HEK293 (cell line): ENCODE data around the gene RNF11.

Experiments
- CTCF ChIA-PET: fragments of 350-600 bp; formaldehyde crosslinking; extraction: SDS; loops from one replicate; lab custom pipeline; 2021; ENCODE audit warnings: antibody characterized with exemption; lab: Yijun Ruan, JAX
- POLR2A ChIA-PET: fragments of 300-600 bp; formaldehyde crosslinking; extraction: SDS; loops from one replicate; lab custom pipeline; 2020; ENCODE audit warnings: antibody characterized with exemption, inconsistent platforms; lab: Yijun Ruan, JAX
- H3K27ac ChIP-seq: fragments of 200-500 bp; sonication (Bioruptor generic); 2 replicates; pipeline ENCODE4 v1.5.1; 2014; ENCODE audit warnings: low read depth, low read length, control low read depth, inconsistent platforms; ENCODE audit errors: extremely low read depth
- H3K36me3 ChIP-seq, 2 experiments: fragments of 200-500 bp in 1 of 2; sonication (Bioruptor generic) in 1 of 2; 1 replicate in 1 of 2; 2 replicates in 1 of 2; pipeline ENCODE4 v1.5.1; 2014 to 2017; ENCODE audit warnings: inconsistent platforms in 2 of 2, low read length in 2 of 2; ENCODE audit not compliant: control insufficient read depth in 2 of 2, insufficient read depth in 1 of 2
- H3K4me1 ChIP-seq: fragments of 200-500 bp; sonication (Bioruptor generic); 2 replicates; pipeline ENCODE4 v1.5.1; 2014; ENCODE audit warnings: mild to moderate bottlenecking, low read length, inconsistent platforms; ENCODE audit not compliant: control insufficient read depth, insufficient read depth
- H3K4me3 ChIP-seq: 2 replicates; pipeline ENCODE4 v1.5.1; 2011; ENCODE audit warnings: low read depth, mild to moderate bottlenecking, control low read depth, low read length, moderate library complexity
- H3K9me3 ChIP-seq: fragments of 200-500 bp; sonication (Bioruptor generic); 2 replicates; pipeline ENCODE4 v1.5.1; 2014; ENCODE audit warnings: low read depth, low read length, inconsistent platforms; ENCODE audit not compliant: control insufficient read depth, insufficient read depth
- BCL11B ChIP-seq: fragments of 450-650 bp; formaldehyde crosslinking; IDR thresholded peaks from 2 replicates; pipeline ENCODE4 v1.5.1; 2016; ENCODE audit warnings: low read depth, missing biosample characterization, missing genetic modification characterization
- EGR2 ChIP-seq: fragments of 450-650 bp; formaldehyde crosslinking; IDR thresholded peaks from 2 replicates; pipeline ENCODE4 v1.5.1; 2016; ENCODE audit warnings: low read depth, missing biosample characterization, missing genetic modification characterization
- FEZF1 ChIP-seq: fragments of 450-650 bp; formaldehyde crosslinking; IDR thresholded peaks from 2 replicates; pipeline ENCODE4 v1.5.1; 2016; ENCODE audit warnings: missing biosample characterization, missing genetic modification characterization
- GLIS2 ChIP-seq: fragments of 450-650 bp; formaldehyde crosslinking; IDR thresholded peaks from 2 replicates; pipeline ENCODE4 v1.5.1; 2016; ENCODE audit warnings: missing biosample characterization, missing genetic modification characterization
- IKZF3 ChIP-seq: fragments of 450-650 bp; IDR thresholded peaks from 2 replicates; pipeline ENCODE4 v1.5.0; 2018; ENCODE audit warnings: missing biosample characterization, mild to moderate bottlenecking, missing genetic modification characterization, moderate library complexity
- MZF1 ChIP-seq: fragments of 450-650 bp; formaldehyde crosslinking; IDR thresholded peaks from 2 replicates; pipeline ENCODE4 v1.5.1; 2017; ENCODE audit warnings: missing biosample characterization, missing genetic modification characterization, borderline replicate concordance
- PRDM1 ChIP-seq: fragments of 450-650 bp; formaldehyde crosslinking; IDR thresholded peaks from 2 replicates; pipeline ENCODE4; 2016; ENCODE audit warnings: missing biosample characterization, missing genetic modification characterization
- RBAK ChIP-seq: fragments of 450-650 bp; formaldehyde crosslinking; IDR thresholded peaks from 2 replicates; pipeline ENCODE4 v1.5.1; 2016; ENCODE audit warnings: missing biosample characterization, missing genetic modification characterization
- SP7 ChIP-seq: fragments of 450-650 bp; formaldehyde crosslinking; IDR thresholded peaks from 2 replicates; pipeline ENCODE4 v1.5.1; 2016; ENCODE audit warnings: missing biosample characterization, missing genetic modification characterization
- ZBTB48 ChIP-seq: fragments of 450-650 bp; formaldehyde crosslinking; IDR thresholded peaks from 2 replicates; pipeline ENCODE4 v1.5.1; 2016; ENCODE audit warnings: missing biosample characterization, missing genetic modification characterization
- ZBTB49 ChIP-seq: fragments of 450-650 bp; formaldehyde crosslinking; IDR thresholded peaks from 2 replicates; pipeline ENCODE4 v1.5.1; 2016; ENCODE audit warnings: missing biosample characterization, missing genetic modification characterization, low read depth
- ZBTB8A ChIP-seq: fragments of 450-650 bp; formaldehyde crosslinking; IDR thresholded peaks from 2 replicates; pipeline ENCODE4 v1.5.1; 2016; ENCODE audit warnings: missing biosample characterization, missing genetic modification characterization
- ZFP41 ChIP-seq: fragments of 450-650 bp; formaldehyde crosslinking; IDR thresholded peaks from 2 replicates; pipeline ENCODE4 v1.5.1; 2016; ENCODE audit warnings: missing biosample characterization, missing genetic modification characterization, borderline replicate concordance
- ZNF114 ChIP-seq: fragments of 450-650 bp; formaldehyde crosslinking; IDR thresholded peaks from 2 replicates; pipeline ENCODE4 v1.5.0; 2017; ENCODE audit warnings: missing biosample characterization, missing genetic modification characterization
- ZNF248 ChIP-seq: fragments of 450-650 bp; formaldehyde crosslinking; IDR thresholded peaks from 2 replicates; pipeline ENCODE4 v1.5.1; 2017; ENCODE audit warnings: missing biosample characterization, missing genetic modification characterization
- ZNF335 ChIP-seq: fragments of 450-650 bp; formaldehyde crosslinking; conservative IDR thresholded peaks from 2 replicates; pipeline ENCODE4 v1.5.1; 2016; ENCODE audit warnings: missing biosample characterization, missing genetic modification characterization
- ZNF426 ChIP-seq: fragments of 450-650 bp; formaldehyde crosslinking; IDR thresholded peaks from 2 replicates; pipeline ENCODE4 v1.5.1; 2017; ENCODE audit warnings: missing biosample characterization, missing genetic modification characterization, mild to moderate bottlenecking, inconsistent platforms, moderate library complexity
- ZNF521 ChIP-seq: fragments of 450-650 bp; formaldehyde crosslinking; IDR thresholded peaks from 2 replicates; pipeline ENCODE4 v1.5.1; 2017; ENCODE audit warnings: missing biosample characterization, mild to moderate bottlenecking, missing genetic modification characterization
- ZNF600 ChIP-seq: fragments of 450-650 bp; formaldehyde crosslinking; IDR thresholded peaks from 2 replicates; pipeline ENCODE4 v1.5.1; 2016; ENCODE audit warnings: missing biosample characterization, missing genetic modification characterization
- ZNF629 ChIP-seq: fragments of 450-650 bp; formaldehyde crosslinking; IDR thresholded peaks from 2 replicates; pipeline ENCODE4 v1.5.1; 2017; ENCODE audit warnings: missing biosample characterization, missing genetic modification characterization
- ZNF76 ChIP-seq: fragments of 450-650 bp; formaldehyde crosslinking; IDR thresholded peaks from 2 replicates; pipeline ENCODE4; 2016; ENCODE audit warnings: low read depth, missing biosample characterization, missing genetic modification characterization, borderline replicate concordance
- ZNF776 ChIP-seq: fragments of 450-650 bp; formaldehyde crosslinking; IDR thresholded peaks from 2 replicates; pipeline ENCODE4 v1.5.0; 2017; ENCODE audit warnings: missing biosample characterization, missing genetic modification characterization, borderline replicate concordance
- ZNF777 ChIP-seq: fragments of 450-650 bp; formaldehyde crosslinking; IDR thresholded peaks from 2 replicates; pipeline ENCODE4 v1.5.1; 2017; ENCODE audit warnings: missing biosample characterization, missing genetic modification characterization, borderline replicate concordance
- ZSCAN5A ChIP-seq: fragments of 450-650 bp; formaldehyde crosslinking; IDR thresholded peaks from 2 replicates; pipeline ENCODE4 v1.5.1; 2016; ENCODE audit warnings: missing biosample characterization, missing genetic modification characterization
- TF ChIP-seq, protein P1 (sequence below): sonication (generic); formaldehyde crosslinking; IDR thresholded peaks from 2 replicates; pipeline ENCODE4 v1.8.1; 2022; ENCODE audit warnings: mild to moderate bottlenecking, moderate library complexity, missing genetic modification reagents
- TF ChIP-seq, protein P2 (sequence below): fragments of 450-650 bp; formaldehyde crosslinking; IDR thresholded peaks from 2 replicates; pipeline ENCODE4 v1.5.1; 2017; ENCODE audit warnings: missing biosample characterization, missing genetic modification characterization
- TF ChIP-seq, protein P3 (sequence below): fragments of 450-650 bp; IDR thresholded peaks from 2 replicates; pipeline ENCODE4 v1.5.1; 2018; ENCODE audit warnings: missing biosample characterization, mild to moderate bottlenecking, missing genetic modification characterization

RNF11 gene

GRCh38 chr1:51238034-51238403 lies 1.9 kb downstream of the RNF11 start (continued):
- no peak for TF ChIP-seq ZNF248
- peak; percentile 55; the same call in 1 of the 2 replicates for TF ChIP-seq ZNF600
- TF ChIP-seq ZNF777 = no peak
- no peak for TF ChIP-seq ZNF521 (tag by site-specific recombination)
- TF ChIP-seq, protein P1, sequence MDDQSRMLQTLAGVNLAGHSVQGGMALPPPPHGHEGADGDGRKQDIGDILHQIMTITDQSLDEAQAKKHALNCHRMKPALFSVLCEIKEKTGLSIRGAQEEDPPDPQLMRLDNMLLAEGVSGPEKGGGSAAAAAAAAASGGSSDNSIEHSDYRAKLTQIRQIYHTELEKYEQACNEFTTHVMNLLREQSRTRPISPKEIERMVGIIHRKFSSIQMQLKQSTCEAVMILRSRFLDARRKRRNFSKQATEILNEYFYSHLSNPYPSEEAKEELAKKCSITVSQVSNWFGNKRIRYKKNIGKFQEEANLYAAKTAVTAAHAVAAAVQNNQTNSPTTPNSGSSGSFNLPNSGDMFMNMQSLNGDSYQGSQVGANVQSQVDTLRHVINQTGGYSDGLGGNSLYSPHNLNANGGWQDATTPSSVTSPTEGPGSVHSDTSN (CRISPR knock-in tag) = no peak
- TF ChIP-seq ZSCAN5A = no peak
- TF ChIP-seq ZNF426 = no peak
- TF ChIP-seq ZNF76 (tag by site-specific recombination) = peak; percentile 60; the same call in 1 of the 2 replicates
- no peak for TF ChIP-seq SP7
- TF ChIP-seq ZBTB49 (tag by site-specific recombination) = no peak
- no peak; the same call in 1 of the 2 replicates for TF ChIP-seq ZNF335 (tag by site-specific recombination)
- TF ChIP-seq IKZF3 (tag by site-specific recombination) = 0 out of 2 replicates have a peak, but pooled peaks have one; percentile 6
- TF ChIP-seq, all 188 proteins: peak for 8

DNA sequence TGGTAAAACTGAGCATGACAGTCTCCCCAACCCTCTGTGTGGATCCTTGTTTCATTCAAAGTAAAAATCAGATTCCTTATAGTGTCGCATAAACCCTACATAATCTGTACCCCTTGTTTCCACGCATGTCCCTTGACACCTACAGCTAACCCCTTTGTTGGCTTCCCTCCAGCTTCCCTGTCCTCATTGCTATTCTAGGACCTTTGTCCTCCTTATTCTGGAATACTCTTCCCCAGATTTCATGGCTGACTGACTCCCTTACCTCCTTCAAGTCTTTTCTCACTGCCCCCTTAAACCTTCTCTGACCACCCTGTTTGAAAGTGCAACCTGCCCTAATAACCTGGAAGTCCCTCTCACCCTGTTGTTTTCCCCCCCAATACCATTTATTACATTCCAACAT lies 4.0 kb downstream of the RNF11 start:
- H3K4me1 ChIP-seq = peaks cover 17% of the 10 kb centered on the region; the same call in 1 of the 2 replicates
- H3K27ac ChIP-seq = no peak overlapping the region
- no peak overlapping the region for H3K4me3 ChIP-seq
- H3K36me3 ChIP-seq = no peaks in the 10 kb centered on the region; a peak in 1 of 3 replicates
- ChIA-PET CTCF (no interaction called here), POLR2A (no interaction called here)
- H3K9me3 ChIP-seq = no peaks in the 10 kb centered on the region
- TF ChIP-seq BCL11B (tag by site-specific recombination) (no peak), FEZF1 (tag by site-specific recombination) (no peak), MZF1 (0 out of 2 replicates have a peak, but pooled peaks have one; percentile 22), ZNF776 (tag by site-specific recombination) (no peak), ZBTB48 (tag by site-specific recombination) (peak; percentile 58; the same call in 1 of the 2 replicates), EGR2 (tag by site-specific recombination) (no peak), PRDM1 (tag by site-specific recombination) (peak; percentile 80; the same call in 1 of the 2 replicates), ZNF629 (tag by site-specific recombination) (no peak), IKZF3 (tag by site-specific recombination) (peak; percentile 57), RBAK (tag by site-specific recombination) (no peak), ZNF600 (0 out of 2 replicates have a peak, but pooled peaks have one; percentile 39), ZBTB8A (no peak), ZNF248 (no peak), ZNF114 (tag by site-specific recombination) (no peak), GLIS2 (tag by site-specific recombination) (no peak), ZFP41 (no peak)
- TF ChIP-seq, protein P2, sequence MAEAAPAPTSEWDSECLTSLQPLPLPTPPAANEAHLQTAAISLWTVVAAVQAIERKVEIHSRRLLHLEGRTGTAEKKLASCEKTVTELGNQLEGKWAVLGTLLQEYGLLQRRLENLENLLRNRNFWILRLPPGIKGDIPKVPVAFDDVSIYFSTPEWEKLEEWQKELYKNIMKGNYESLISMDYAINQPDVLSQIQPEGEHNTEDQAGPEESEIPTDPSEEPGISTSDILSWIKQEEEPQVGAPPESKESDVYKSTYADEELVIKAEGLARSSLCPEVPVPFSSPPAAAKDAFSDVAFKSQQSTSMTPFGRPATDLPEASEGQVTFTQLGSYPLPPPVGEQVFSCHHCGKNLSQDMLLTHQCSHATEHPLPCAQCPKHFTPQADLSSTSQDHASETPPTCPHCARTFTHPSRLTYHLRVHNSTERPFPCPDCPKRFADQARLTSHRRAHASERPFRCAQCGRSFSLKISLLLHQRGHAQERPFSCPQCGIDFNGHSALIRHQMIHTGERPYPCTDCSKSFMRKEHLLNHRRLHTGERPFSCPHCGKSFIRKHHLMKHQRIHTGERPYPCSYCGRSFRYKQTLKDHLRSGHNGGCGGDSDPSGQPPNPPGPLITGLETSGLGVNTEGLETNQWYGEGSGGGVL (tag by site-specific recombination) = no peak
- TF ChIP-seq, protein P3, sequence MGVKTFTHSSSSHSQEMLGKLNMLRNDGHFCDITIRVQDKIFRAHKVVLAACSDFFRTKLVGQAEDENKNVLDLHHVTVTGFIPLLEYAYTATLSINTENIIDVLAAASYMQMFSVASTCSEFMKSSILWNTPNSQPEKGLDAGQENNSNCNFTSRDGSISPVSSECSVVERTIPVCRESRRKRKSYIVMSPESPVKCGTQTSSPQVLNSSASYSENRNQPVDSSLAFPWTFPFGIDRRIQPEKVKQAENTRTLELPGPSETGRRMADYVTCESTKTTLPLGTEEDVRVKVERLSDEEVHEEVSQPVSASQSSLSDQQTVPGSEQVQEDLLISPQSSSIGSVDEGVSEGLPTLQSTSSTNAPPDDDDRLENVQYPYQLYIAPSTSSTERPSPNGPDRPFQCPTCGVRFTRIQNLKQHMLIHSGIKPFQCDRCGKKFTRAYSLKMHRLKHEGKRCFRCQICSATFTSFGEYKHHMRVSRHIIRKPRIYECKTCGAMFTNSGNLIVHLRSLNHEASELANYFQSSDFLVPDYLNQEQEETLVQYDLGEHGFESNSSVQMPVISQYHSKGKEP (tag by site-specific recombination) = no peak
